Measurements from ENCODE around the gene FBXO24.

- TF ChIP-seq POLR2A (IDR thresholded peaks at IDR 0.05) = no peak
- no peak for TF ChIP-seq CTCF (IDR thresholded peaks at IDR 0.05)
Measured at GRCh38 chr7:100566018-100566531, 20.1 kb upstream of the FBXO24 start.
